Measurements from ENCODE around the gene MOK.
"Not testable (repeated sequence)": the region's sequence is repeated elsewhere in the genome, so short reads cannot be mapped to it uniquely, and the experiment has no call there.

MOK gene

DNA sequence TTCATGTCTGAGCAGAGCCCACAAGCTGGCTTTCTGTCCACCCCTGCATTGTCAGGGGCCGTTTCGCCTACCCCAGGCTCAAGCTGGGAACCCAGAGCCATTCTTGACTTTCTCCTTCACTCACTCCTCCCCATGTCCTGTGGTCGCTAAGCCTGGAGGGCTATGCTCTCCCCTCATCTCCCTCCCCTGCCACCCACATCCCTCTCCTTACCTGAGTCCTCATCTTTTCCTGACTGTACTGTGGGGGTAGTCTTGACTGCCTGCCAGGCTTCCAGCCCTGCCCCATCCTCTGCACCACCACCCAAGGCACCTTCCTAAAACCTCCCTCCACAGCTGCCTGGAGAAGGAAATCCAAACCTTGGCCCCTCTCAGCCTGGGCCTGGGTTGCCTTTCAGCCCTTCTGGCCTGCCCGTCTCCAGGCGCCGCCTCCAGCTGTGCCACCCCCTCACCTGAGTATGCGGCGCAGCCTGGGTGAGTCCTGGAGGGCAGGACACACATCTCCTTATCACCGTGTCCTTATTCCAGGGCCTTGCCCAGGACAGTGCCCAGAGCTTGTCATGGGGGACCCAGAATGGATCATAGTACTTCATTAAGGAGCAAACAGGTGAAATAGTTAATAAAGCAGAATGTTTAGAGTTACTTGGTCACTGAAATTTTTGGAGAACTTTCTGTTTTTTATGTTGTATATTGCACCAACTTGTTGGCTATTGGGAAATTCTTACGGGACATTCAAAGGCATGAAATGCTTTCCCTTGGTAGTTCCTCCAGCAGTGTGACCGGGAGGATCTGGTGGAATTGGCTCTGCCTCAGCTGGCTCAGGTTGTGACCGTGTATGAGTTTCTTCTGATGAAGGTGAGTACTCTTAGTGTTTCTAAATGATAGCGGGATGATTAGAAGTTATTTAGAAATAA, 29.1 kb upstream of the MOK start:
- DNase-seq (ENCODE audit: low spot score) = no peak
- TF ChIP-seq, protein P1, sequence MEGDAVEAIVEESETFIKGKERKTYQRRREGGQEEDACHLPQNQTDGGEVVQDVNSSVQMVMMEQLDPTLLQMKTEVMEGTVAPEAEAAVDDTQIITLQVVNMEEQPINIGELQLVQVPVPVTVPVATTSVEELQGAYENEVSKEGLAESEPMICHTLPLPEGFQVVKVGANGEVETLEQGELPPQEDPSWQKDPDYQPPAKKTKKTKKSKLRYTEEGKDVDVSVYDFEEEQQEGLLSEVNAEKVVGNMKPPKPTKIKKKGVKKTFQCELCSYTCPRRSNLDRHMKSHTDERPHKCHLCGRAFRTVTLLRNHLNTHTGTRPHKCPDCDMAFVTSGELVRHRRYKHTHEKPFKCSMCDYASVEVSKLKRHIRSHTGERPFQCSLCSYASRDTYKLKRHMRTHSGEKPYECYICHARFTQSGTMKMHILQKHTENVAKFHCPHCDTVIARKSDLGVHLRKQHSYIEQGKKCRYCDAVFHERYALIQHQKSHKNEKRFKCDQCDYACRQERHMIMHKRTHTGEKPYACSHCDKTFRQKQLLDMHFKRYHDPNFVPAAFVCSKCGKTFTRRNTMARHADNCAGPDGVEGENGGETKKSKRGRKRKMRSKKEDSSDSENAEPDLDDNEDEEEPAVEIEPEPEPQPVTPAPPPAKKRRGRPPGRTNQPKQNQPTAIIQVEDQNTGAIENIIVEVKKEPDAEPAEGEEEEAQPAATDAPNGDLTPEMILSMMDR (IDR thresholded peaks at IDR 0.05; ENCODE audit: extremely low read depth, missing control alignments) = no peak

DNA sequence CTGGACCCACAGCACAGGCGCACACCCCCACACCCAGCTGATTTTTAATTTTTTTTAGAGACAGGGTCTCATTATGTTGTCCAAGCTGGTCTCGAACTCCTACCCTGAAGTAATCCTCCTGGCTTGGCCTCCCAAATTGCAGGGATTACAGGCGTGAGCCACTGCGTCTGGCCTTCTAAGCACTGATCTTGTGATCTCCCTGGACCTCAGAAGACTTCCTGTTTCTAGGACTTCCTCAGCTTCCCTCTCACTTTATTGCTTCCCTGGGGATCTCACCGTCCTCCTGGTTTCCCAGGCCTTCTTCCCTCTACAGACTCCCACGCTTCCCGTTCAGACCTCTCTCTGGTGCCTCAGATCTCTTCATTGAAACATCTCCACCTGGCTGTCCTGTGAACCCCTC, 28.4 kb upstream of the MOK start:
- TF ChIP-seq, protein P1 (IDR thresholded peaks at IDR 0.05; ENCODE audit: extremely low read depth, missing control alignments) = no peak
- no peak for DNase-seq (ENCODE audit: low spot score)

DNA sequence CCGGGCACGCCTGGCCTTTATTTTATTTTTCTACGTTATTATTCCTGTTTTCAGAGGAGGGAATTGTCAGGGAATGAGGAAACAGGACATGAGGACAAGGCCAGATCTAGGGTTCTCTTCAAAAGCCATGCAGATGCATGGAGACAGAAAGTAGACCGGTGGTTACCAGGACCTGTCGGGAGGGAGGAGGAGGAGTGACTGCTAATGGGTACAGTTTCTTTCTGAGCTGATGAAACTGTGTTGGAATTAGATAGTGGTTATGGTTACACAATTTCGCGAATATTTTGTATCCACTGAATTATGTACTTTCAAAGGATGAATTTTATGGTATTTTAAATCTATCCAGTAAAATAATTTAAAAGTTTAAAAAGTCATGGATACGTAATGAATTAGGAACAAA, 25.8 kb upstream of the MOK start:
- TF ChIP-seq, protein P1 (IDR thresholded peaks at IDR 0.05; ENCODE audit: extremely low read depth, missing control alignments) = no peak
- DNase-seq (ENCODE audit: low spot score) = no peak

DNA sequence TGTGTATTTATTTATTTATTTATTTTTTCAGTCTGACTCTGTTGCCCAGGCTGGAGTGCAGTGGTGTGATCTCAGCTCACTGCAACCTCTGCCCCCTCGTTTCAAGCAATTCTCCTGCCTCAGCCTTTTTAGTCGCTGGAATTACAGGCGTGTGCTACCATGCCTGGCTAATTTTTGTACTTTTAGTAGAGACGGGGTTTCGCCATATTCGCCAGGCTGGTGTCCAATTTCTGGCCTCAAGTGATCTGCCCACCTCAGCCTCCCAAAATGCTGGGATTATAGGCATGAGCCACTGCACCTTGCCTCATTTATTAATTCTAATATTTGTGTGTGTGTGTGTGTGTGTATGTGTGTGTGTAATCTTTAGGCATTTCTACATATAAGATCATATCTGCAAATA, 24.4 kb upstream of the MOK start:
- DNase-seq (ENCODE audit: low spot score) = not testable (repeated sequence)

DNA sequence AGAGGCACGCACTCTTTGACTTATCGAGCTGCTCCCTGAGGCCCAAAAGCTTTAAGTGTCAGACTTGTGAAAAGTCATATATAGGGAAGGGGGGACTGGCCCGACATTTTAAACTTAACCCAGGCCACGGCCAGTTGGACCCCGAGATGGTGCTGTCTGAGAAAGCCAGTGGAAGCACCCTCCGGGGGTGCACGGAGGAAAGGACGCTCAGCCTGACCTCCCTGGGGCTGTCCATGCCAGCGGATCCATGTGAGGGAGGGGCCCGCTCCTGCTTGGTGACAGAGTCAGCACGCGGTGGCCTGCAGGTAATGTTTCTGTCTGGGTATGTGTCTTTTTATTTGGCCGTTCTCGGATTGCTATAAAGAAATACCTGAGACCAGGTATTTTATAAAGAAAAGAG, 21.6 kb upstream of the MOK start:
- TF ChIP-seq, protein P1 (IDR thresholded peaks at IDR 0.05; ENCODE audit: extremely low read depth, missing control alignments) = no peak

DNA sequence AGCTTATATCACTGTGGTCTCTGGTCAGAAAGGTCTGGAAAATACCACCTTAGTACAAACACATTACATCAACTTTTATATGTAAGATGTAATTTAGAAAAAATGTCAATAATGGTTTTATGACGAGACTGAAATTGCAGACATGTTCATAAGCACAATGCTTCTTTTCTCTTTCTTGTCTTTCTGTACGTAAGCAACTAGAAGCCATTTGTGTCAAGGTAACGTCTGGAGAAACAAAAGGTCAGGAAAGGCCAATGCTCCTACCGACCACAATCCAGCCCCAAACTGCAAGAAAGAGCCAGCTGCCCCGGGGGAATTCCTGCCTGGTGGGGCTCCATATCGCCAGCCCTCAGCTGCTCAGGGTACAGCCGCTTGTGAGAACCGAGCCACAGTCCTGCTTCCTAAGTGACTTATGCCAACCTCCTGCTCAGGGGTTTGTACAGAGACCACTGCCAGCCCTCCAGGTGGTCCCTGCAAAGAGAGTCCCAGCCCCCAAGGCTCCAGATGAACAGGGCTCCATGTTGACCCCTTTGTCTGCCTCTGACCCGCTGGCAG, 20.9 kb upstream of the MOK start:
- TF ChIP-seq, protein P1 (IDR thresholded peaks at IDR 0.05; ENCODE audit: extremely low read depth, missing control alignments) = no peak

More for the DNA sequence above, 21.6 kb upstream of the MOK start:
- no peak for DNase-seq (ENCODE audit: low spot score)

DNA sequence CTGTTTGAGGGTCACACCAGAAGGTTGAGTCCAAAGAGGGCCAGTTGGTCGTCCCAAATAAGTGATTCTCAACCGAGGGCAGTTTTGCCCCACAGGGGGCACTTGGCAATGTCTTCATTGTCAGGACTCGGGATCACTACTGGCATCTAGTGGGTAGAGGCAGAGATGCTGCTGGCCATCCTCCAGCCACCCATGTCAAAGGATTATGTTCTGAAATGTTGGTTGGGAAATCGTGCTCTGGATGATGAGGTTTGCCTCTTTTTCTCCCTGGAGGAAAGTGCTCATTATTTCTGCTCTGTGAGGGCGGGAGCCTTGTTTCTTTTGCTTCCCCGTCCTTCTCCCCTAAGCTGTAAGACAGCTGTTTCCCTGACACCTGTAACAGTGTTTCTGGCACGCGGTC, 18.1 kb upstream of the MOK start:
- DNase-seq (ENCODE audit: low spot score) = no peak
- TF ChIP-seq, protein P1 (IDR thresholded peaks at IDR 0.05; ENCODE audit: extremely low read depth, missing control alignments) = peak; percentile 3

More for the DNA sequence above, 20.9 kb upstream of the MOK start:
- DNase-seq (ENCODE audit: low spot score) = no peak
